ENCODE results near the gene ITPRID1. TPM values are rescaled to one million over a fixed set of nuclear protein-coding genes. Genes with fewer than 3 reads are reported as not detected.

ITPRID1 gene
- polyA plus RNA-seq, 3 donors: not detected

GRCh38 chr7:31521336-31522010 lies 7.6 kb downstream of the ITPRID1 start:
- no peaks in the 10 kb centered on the region for H3K4me1 Mint-ChIP-seq
- H3K27ac Mint-ChIP-seq: no peak overlapping the region
- Histone ChIP-seq H3K9ac (ENCODE audit: insufficient read depth, low read length, poor library complexity, severe bottlenecking) (no peak overlapping the region), H3K27me3 (ENCODE audit: control insufficient read depth in 2 of 2, insufficient read depth in 2 of 2, low read length in 2 of 2) (no peaks in the 10 kb centered on the region), H3K27ac (ENCODE audit: low read depth in 1 of 2, low read length in 2 of 2) (no peak overlapping the region), H3K4me3 (replicated peaks in 1 of 3; ENCODE audit: low read depth in 2 of 3, low read length in 3 of 3) (no peak overlapping the region), H3K4me1 (ENCODE audit: control insufficient read depth in 1 of 2, insufficient read depth in 2 of 2, low read length in 2 of 2) (no peaks in the 10 kb centered on the region), H3K4me2 (replicated peaks; ENCODE audit: extremely low read depth, low read length, poor library complexity, severe bottlenecking) (no peak overlapping the region), H3K79me2 (ENCODE audit: insufficient read depth, low read length) (no peaks in the 10 kb centered on the region), H3K9me3 (replicated peaks in 1 of 2; ENCODE audit: control insufficient read depth in 1 of 2, insufficient read depth in 1 of 2, low read length in 2 of 2) (peaks cover 0 to 7% of the 10 kb centered on the region in 2 donors), H4K20me1 (ENCODE audit: insufficient read depth, low read length) (no peaks in the 10 kb centered on the region), H3K36me3 (replicated peaks in 1 of 2; ENCODE audit: control insufficient read depth in 1 of 2, insufficient read depth in 2 of 2, low read length in 2 of 2) (no peaks in the 10 kb centered on the region), H2AFZ (ENCODE audit: insufficient read depth, low read depth, low read length, poor library complexity, severe bottlenecking) (no peak overlapping the region)
- no peak for DNase-seq
- H3K27me3 Mint-ChIP-seq (ENCODE audit: low read depth in 3 of 3): no peaks in the 10 kb centered on the region
- peaks cover 0 to 12% (median 7%) of the 10 kb centered on the region in 7 donors for H3K9me3 Mint-ChIP-seq
- intact Hi-C loops (cut with micrococcal nuclease): no loop called here
- H3K4me3 Mint-ChIP-seq: no peak overlapping the region
- no peaks in the 10 kb centered on the region for H3K36me3 Mint-ChIP-seq
- 67% methylated on average over 2 of the region's 5 CpGs for WGBS (ENCODE audit: insufficient coverage)
- no peak for TF ChIP-seq CTCF (IDR thresholded peaks at IDR 0.05)

- Mint-ChIP-seq H3K27ac (no peak overlapping the region), H3K9me3 (peaks cover 0 to 3% (median 0%) of the 10 kb centered on the region in 7 donors), H3K4me1 (no peaks in the 10 kb centered on the region), H3K27me3 (ENCODE audit: low read depth in 3 of 3) (peaks cover 0 to 2% (median 0%) of the 10 kb centered on the region in 3 donors), H3K36me3 (no peaks in the 10 kb centered on the region), H3K4me3 (no peak overlapping the region)
- Histone ChIP-seq H4K20me1 (ENCODE audit: insufficient read depth, low read length) (no peaks in the 10 kb centered on the region), H3K27me3 (ENCODE audit: control insufficient read depth in 2 of 2, insufficient read depth in 2 of 2, low read length in 2 of 2) (no peaks in the 10 kb centered on the region), H3K9me3 (replicated peaks in 1 of 2; ENCODE audit: control insufficient read depth in 1 of 2, insufficient read depth in 1 of 2, low read length in 2 of 2) (no peaks in the 10 kb centered on the region), H3K27ac (ENCODE audit: low read depth in 1 of 2, low read length in 2 of 2) (no peak overlapping the region), H3K36me3 (replicated peaks in 1 of 2; ENCODE audit: control insufficient read depth in 1 of 2, insufficient read depth in 2 of 2, low read length in 2 of 2) (no peaks in the 10 kb centered on the region), H3K4me2 (replicated peaks; ENCODE audit: extremely low read depth, low read length, poor library complexity, severe bottlenecking) (no peak overlapping the region), H3K4me3 (replicated peaks in 1 of 3; ENCODE audit: low read depth in 2 of 3, low read length in 3 of 3) (no peak overlapping the region), H3K9ac (ENCODE audit: insufficient read depth, low read length, poor library complexity, severe bottlenecking) (no peak overlapping the region), H3K4me1 (ENCODE audit: control insufficient read depth in 1 of 2, insufficient read depth in 2 of 2, low read length in 2 of 2) (no peaks in the 10 kb centered on the region), H3K79me2 (ENCODE audit: insufficient read depth, low read length) (no peaks in the 10 kb centered on the region), H2AFZ (ENCODE audit: insufficient read depth, low read depth, low read length, poor library complexity, severe bottlenecking) (no peak overlapping the region)
- intact Hi-C loops (cut with micrococcal nuclease): no loop called here
- no peak for DNase-seq
- TF ChIP-seq CTCF (IDR thresholded peaks at IDR 0.05): no peak
Observed at GRCh38 chr7:31526864-31527263, 13.0 kb downstream of the ITPRID1 start.
